Endothelial cell of umbilical vein (primary cell): ENCODE measurements around the gene NHS. TPM values are rescaled to one million over a fixed set of nuclear protein-coding genes. Genes with fewer than 3 reads are reported as not detected.
A peak's percentile ranks its signal among the peaks of the same experiment; 100 is the strongest.

Source experiments
- BruUV-seq: library from RNA; stranded (reverse); fragments of 400-500 nt; replicated peaks from 2 replicates; lab custom pipeline; 2021; lab: Mats Ljungman, UMichigan
- CTCF ChIA-PET: fragments of 300-600, 350-600 bp; sonication (Branson Sonifier 250); formaldehyde crosslinking; loops from one replicate; lab custom pipeline; 2021; ENCODE audit warnings: antibody characterized with exemption, inconsistent platforms; lab: Charles Lee
- POLR2A ChIA-PET: fragments of 300-600, 350-600 bp; sonication (Branson Sonifier 250); formaldehyde crosslinking; loops from one replicate; lab custom pipeline; 2021; ENCODE audit warnings: antibody characterized with exemption, inconsistent platforms; lab: Charles Lee
- DNase-seq: peaks from one replicate; pipeline ENCODE4 v3.0.0-alpha.2; 2011; ENCODE audit warnings: low read depth, low spot score
- FAIRE-seq: peaks from 2 replicates; lab custom pipeline; 2011; peaks lifted over from hg19 to GRCh38; lab: Jason Lieb, UNC
- H2AFZ ChIP-seq: 2 replicates; pipeline ENCODE4 v1.6.0; 2012; ENCODE audit warnings: low read depth, low read length, control low read depth, inconsistent platforms
- H3K27ac ChIP-seq: 2 replicates; pipeline ENCODE4 v1.5.1; 2011; ENCODE audit warnings: low read depth, mild to moderate bottlenecking, control low read depth, low read length, moderate library complexity; ENCODE audit not compliant: insufficient read depth
- H3K27me3 ChIP-seq, 2 experiments: 2 replicates each; pipeline versions ENCODE4 v1.6.0 to v1.6.1; 2011; ENCODE audit warnings: low read length in 2 of 2, mixed read lengths in 1 of 2; ENCODE audit not compliant: control insufficient read depth in 2 of 2, insufficient read depth in 2 of 2
- H3K36me3 ChIP-seq, 2 experiments: 2 replicates in 1 of 2; 3 replicates in 1 of 2; pipeline ENCODE4 v1.5.1; 2011; ENCODE audit warnings: low read length in 2 of 2, mild to moderate bottlenecking in 1 of 2, moderate library complexity in 1 of 2; ENCODE audit not compliant: control insufficient read depth in 2 of 2, insufficient read depth in 2 of 2; ENCODE audit errors: extremely low read depth in 1 of 2
- H3K4me1 ChIP-seq: 3 replicates; pipeline ENCODE4 v1.5.1; 2011; ENCODE audit warnings: mild to moderate bottlenecking, low read length; ENCODE audit not compliant: control insufficient read depth, insufficient read depth; ENCODE audit errors: extremely low read depth
- H3K4me2 ChIP-seq: 2 replicates; pipeline ENCODE4 v1.6.1; 2011; ENCODE audit warnings: low read length, control low read depth, mixed read lengths; ENCODE audit not compliant: insufficient read depth
- H3K4me3 ChIP-seq, 3 experiments: fragments of 200-600 bp in 1 of 3; sonication (generic), shearing (Covaris generic) in 1 of 3; replicated peaks in 1 of 3; 2 replicates each; pipeline ENCODE4 v1.5.1; 2011 to 2016; ENCODE audit warnings: control low read depth in 3 of 3, low read length in 3 of 3, mild to moderate bottlenecking in 2 of 3, inconsistent platforms in 1 of 3, low read depth in 1 of 3, moderate library complexity in 1 of 3; ENCODE audit not compliant: insufficient read depth in 1 of 3
- H3K79me2 ChIP-seq: 2 replicates; pipeline ENCODE4 v1.6.0; 2012; ENCODE audit warnings: low read length, inconsistent platforms; ENCODE audit not compliant: control insufficient read depth, insufficient read depth
- H3K9ac ChIP-seq: replicated peaks from 2 replicates; pipeline ENCODE3; 2011; ENCODE audit warnings: low read length, control low read depth; ENCODE audit not compliant: insufficient read depth; ENCODE audit errors: extremely low read depth
- H3K9me1 ChIP-seq: replicated peaks from 3 replicates; pipeline ENCODE4 v1.6.0; 2011; ENCODE audit warnings: mild to moderate bottlenecking, low read length; ENCODE audit not compliant: control insufficient read depth, insufficient read depth; ENCODE audit errors: extremely low read depth
- H3K9me3 ChIP-seq: replicated peaks from 2 replicates; pipeline ENCODE4 v1.5.1; 2012; ENCODE audit warnings: low read length, inconsistent platforms; ENCODE audit not compliant: control insufficient read depth, insufficient read depth
- H4K20me1 ChIP-seq: replicated peaks from 2 replicates; pipeline ENCODE3; 2011; ENCODE audit warnings: mild to moderate bottlenecking, low read length; ENCODE audit not compliant: control insufficient read depth, insufficient read depth; ENCODE audit errors: extremely low read depth
- EZH2 ChIP-seq: IDR thresholded peaks from 2 replicates; pipeline ENCODE4 v1.6.1; 2012; ENCODE audit warnings: borderline replicate concordance, low read depth, mild to moderate bottlenecking, moderate library complexity, low read length, inconsistent platforms; ENCODE audit not compliant: severe bottlenecking
- FOS ChIP-seq: IDR thresholded peaks from 2 replicates; pipeline ENCODE4 v1.6.1; 2011; ENCODE audit warnings: mild to moderate bottlenecking, low read length, moderate library complexity, borderline replicate concordance; ENCODE audit not compliant: insufficient read depth
- GATA2 ChIP-seq: IDR thresholded peaks from 2 replicates; pipeline ENCODE4 v1.7.0; 2011; ENCODE audit warnings: low read depth, mild to moderate bottlenecking, moderate library complexity, mixed read lengths, low read length; ENCODE audit not compliant: insufficient read length, insufficient read depth
- JUN ChIP-seq: IDR thresholded peaks from 2 replicates; pipeline ENCODE4 v1.6.1; 2011; ENCODE audit warnings: borderline replicate concordance, low read depth; ENCODE audit not compliant: insufficient read length, insufficient read depth
- MYC ChIP-seq: IDR thresholded peaks from one replicate; pipeline ENCODE4 v1.6.1; 2011; ENCODE audit warnings: mild to moderate bottlenecking, low read depth, low read length
- POLR2A ChIP-seq: IDR thresholded peaks from 2 replicates; pipeline ENCODE4 v1.6.1; 2012; ENCODE audit warnings: low read depth, mild to moderate bottlenecking, control low read depth, low read length
- POLR2AphosphoS5 ChIP-seq: IDR thresholded peaks from 2 replicates; pipeline ENCODE4 v1.6.1; 2012; ENCODE audit warnings: low read depth, mild to moderate bottlenecking, control low read depth, low read length, moderate library complexity; ENCODE audit not compliant: insufficient read depth
- dilution Hi-C: fragments of 300-500 bp; cut with MboI; formaldehyde crosslinking; loops from one replicate; pipeline ENCODE4 v1.15.0; 2019; ENCODE audit warnings: low sequenced_read_pairs; ENCODE audit not compliant: extremely low pct_ligation_motif_present
- intact Hi-C: fragments of 100-400 bp; cut with micrococcal nuclease; formaldehyde crosslinking; loops from one replicate; pipeline ENCODE4 v1.10.0; 2022
- polyA plus RNA-seq, 4 experiments: library from polyadenylated mRNA; depleted of rRNA in 3 of 4; stranded (reverse) in 3 of 4; unstranded in 1 of 4; fragments of >200 nt; gene quantifications; 2 replicates each; pipeline versions ENCODE4 v1.2.1 to v1.2.3, GENCODE V29; 2011 to 2012; ENCODE audit warnings: missing spikeins in 1 of 4
- total RNA-seq: library from RNA; stranded (reverse); gene quantifications from 2 replicates; pipeline ENCODE4 v1.2.3, GENCODE V29; 2021
- TF ChIP-seq, protein P1 (sequence below), 2 donors: IDR thresholded peaks; 1 replicate in 1 of 2; 2 replicates in 1 of 2; pipeline ENCODE4 v1.5.1; 2011; ENCODE audit warnings: low read length in 2 of 2, mild to moderate bottlenecking in 2 of 2, moderate library complexity in 2 of 2, control low read depth in 1 of 2, inconsistent platforms in 1 of 2, low read depth in 1 of 2; ENCODE audit not compliant: insufficient read depth in 1 of 2; ENCODE audit errors: extremely low read depth in 1 of 2
- TF ChIP-seq, protein P2 (sequence below): IDR thresholded peaks from 2 replicates; pipeline ENCODE4 v1.6.1; 2011; ENCODE audit not compliant: insufficient read depth, insufficient read length

The NHS gene
- total and polyA plus RNA-seq, 2 donors (not counting 3 experiments of a cell fraction or from before 2014, with no cell fraction given), result 0.07 to 0.46 TPM

DNA sequence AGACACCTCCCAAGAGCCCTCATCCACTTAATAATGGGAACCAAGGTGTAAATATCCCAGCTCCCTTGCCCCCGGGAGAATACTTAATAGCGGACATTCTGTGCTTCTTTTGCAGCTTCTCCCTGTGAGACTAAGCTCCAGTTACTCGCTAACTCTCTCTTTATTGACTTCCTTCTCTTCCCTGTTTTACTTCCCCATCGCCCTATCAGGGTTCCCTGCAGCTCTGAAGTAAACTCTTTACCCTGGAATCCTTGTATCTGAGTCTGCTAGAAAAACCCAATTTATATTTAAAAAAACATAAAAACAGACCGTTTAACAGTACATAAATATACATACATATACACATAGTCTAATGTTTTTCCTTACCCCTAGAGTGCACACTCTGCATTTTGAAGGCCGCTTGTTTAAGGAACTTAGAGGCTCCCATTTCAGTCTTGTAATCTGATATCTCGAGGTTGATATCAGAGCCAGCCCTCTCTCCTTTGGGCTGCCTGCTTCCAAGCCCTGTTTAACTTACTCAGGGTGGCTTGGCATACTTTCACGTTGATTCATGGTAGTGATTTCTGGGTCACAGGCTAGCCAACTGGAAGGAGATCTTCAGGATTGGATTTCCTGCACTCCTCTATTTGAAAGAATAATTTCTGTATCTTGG is 184.9 kb downstream of the NHS start:
- Histone ChIP-seq H3K27me3 (no peaks in the 10 kb centered on the region), H3K27ac (no peak overlapping the region), H3K9me3 (no peaks in the 10 kb centered on the region), H3K4me1 (no peaks in the 10 kb centered on the region), H3K9me1 (no peaks in the 10 kb centered on the region), H3K4me3 (no peak overlapping the region), H4K20me1 (no peaks in the 10 kb centered on the region), H3K4me2 (no peak overlapping the region), H2AFZ (no peak overlapping the region), H3K9ac (no peak overlapping the region), H3K79me2 (no peaks in the 10 kb centered on the region), H3K36me3 (no peaks in the 10 kb centered on the region)
- CTCF ChIA-PET, result interaction anchor here (2.9 kb wide), 1 partner anchor 31 kb away, joined by 10 read pairs; no protein-coding TSS in a partner anchor
- POLR2A ChIA-PET, result no interaction called here
- intact Hi-C loops, result no loop called here
- peak; percentile 59 for DNase-seq
- no peak for TF ChIP-seq POLR2AphosphoS5
- no peak for TF ChIP-seq POLR2A
- TF ChIP-seq, protein P1, sequence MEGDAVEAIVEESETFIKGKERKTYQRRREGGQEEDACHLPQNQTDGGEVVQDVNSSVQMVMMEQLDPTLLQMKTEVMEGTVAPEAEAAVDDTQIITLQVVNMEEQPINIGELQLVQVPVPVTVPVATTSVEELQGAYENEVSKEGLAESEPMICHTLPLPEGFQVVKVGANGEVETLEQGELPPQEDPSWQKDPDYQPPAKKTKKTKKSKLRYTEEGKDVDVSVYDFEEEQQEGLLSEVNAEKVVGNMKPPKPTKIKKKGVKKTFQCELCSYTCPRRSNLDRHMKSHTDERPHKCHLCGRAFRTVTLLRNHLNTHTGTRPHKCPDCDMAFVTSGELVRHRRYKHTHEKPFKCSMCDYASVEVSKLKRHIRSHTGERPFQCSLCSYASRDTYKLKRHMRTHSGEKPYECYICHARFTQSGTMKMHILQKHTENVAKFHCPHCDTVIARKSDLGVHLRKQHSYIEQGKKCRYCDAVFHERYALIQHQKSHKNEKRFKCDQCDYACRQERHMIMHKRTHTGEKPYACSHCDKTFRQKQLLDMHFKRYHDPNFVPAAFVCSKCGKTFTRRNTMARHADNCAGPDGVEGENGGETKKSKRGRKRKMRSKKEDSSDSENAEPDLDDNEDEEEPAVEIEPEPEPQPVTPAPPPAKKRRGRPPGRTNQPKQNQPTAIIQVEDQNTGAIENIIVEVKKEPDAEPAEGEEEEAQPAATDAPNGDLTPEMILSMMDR (IDR thresholded peaks at IDR 0.05; ENCODE audit: extremely low read depth in 1 of 2, insufficient read depth in 1 of 2, low read depth in 1 of 2, low read length in 2 of 2), result no peak
- TF ChIP-seq JUN, result no peak
- no peak for TF ChIP-seq EZH2
- no peak for TF ChIP-seq GATA2
- TF ChIP-seq FOS, result no peak
- TF ChIP-seq, protein P2, sequence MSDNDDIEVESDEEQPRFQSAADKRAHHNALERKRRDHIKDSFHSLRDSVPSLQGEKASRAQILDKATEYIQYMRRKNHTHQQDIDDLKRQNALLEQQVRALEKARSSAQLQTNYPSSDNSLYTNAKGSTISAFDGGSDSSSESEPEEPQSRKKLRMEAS, result no peak
- no peak for TF ChIP-seq MYC
- dilution Hi-C loops, result no loop called here
- no TSS peak for BruUV-seq
- FAIRE-seq, result peak; percentile 83
